Heart right ventricle (tissue), 16 donors: ENCODE measurements around the gene HTR7. TPM values are rescaled to one million over a fixed set of nuclear protein-coding genes. Genes with fewer than 3 reads are reported as not detected.

Source experiments
- ATAC-seq, 8 donors: fragments of 200-7000 bp; cut with Tn5 transposase; one replicate each; pipeline ENCODE4 v1.9.1; 2020; ENCODE audit warnings: mild to moderate bottlenecking in 8 of 8, moderate library complexity in 8 of 8, moderate number of reproducible peaks in 1 of 8
- DNase-seq, 2 donors: peaks; one replicate each; pipeline ENCODE4 v3.0.0-alpha.2; 2020
- H3K27ac ChIP-seq, 10 donors: fragments of 200-600 bp; sonication (generic) in 2 of 10; one replicate each; pipeline versions ENCODE4 v1.5.0 to v1.8.0; 2020 to 2022; ENCODE audit warnings: mild to moderate bottlenecking in 3 of 10
- H3K27me3 ChIP-seq, 7 donors: fragments of 200-600 bp; one replicate each; pipeline ENCODE4 v1.8.0; 2021 to 2022; ENCODE audit warnings: mild to moderate bottlenecking in 2 of 7
- H3K36me3 ChIP-seq, 9 donors: fragments of 200-600 bp; sonication (generic) in 1 of 9; one replicate each; pipeline versions ENCODE4 v1.5.0 to v1.8.0; 2020 to 2022; ENCODE audit warnings: mild to moderate bottlenecking in 2 of 9
- H3K4me1 ChIP-seq, 9 donors: fragments of 200-600 bp; sonication (generic) in 1 of 9; one replicate each; pipeline versions ENCODE4 v1.5.0 to v1.8.0; 2020 to 2022; ENCODE audit warnings: mild to moderate bottlenecking in 4 of 9
- H3K4me3 ChIP-seq, 10 donors: fragments of 200-600 bp; sonication (generic) in 2 of 10; one replicate each; pipeline versions ENCODE4 v1.5.0 to v1.8.0; 2020 to 2022; ENCODE audit warnings: mild to moderate bottlenecking in 7 of 10, moderate library complexity in 2 of 10
- H3K9me3 ChIP-seq, 11 donors: fragments of 200-600 bp in 10 of 11; sonication (generic) in 2 of 11; one replicate each; pipeline versions ENCODE4 v1.5.0 to v1.8.0; 2013 to 2022; ENCODE audit warnings: mild to moderate bottlenecking in 2 of 11, control low read depth in 1 of 11, moderate library complexity in 1 of 11
- CTCF ChIP-seq, 9 donors: fragments of 200-600 bp; sonication (generic) in 2 of 9; IDR thresholded peaks; one replicate each; pipeline versions ENCODE4 v1.5.0 to v1.8.0; 2021 to 2022; ENCODE audit warnings: antibody characterized with exemption in 9 of 9, mild to moderate bottlenecking in 5 of 9, moderate library complexity in 1 of 9
- WGBS, 2 donors: extraction: QIAGEN DNeasy Blood & Tissue Kit; methylation state at CpG; one replicate each; pipeline ENCODE4 v1.1.7; 2013; ENCODE audit warnings: inconsistent platforms in 1 of 2; 5-methylcytosine and 5-hydroxymethylcytosine counted together
- intact Hi-C, 10 donors: fragments of 100-400 bp; cut with DNase I; formaldehyde crosslinking; loops; one replicate each; pipeline versions ENCODE4 v1.11.1 to v1.14.2; 2022
- polyA plus RNA-seq, 2 donors: library from polyadenylated mRNA; stranded (reverse); fragments of 200-250 nt; gene quantifications; one replicate each; pipeline ENCODE4 v1.2.3, GENCODE V29; 2013
- total RNA-seq, 10 donors: library from RNA; stranded (reverse); fragmentation: NEBNext Ultra II Directional in 3 of 10; extraction: Animal tissue kit (Norgen Biotek cat#: 25700) in 3 of 10; gene quantifications; one replicate each; pipeline versions ENCODE4 v1.2.1 to v1.2.4, GENCODE V29; 2021 to 2023
- donor health status: Arrhythmogenic right ventricular cardiomyopathy.
- donor health status: ischemic (EF 13 %, LVEDD 7.1; RV severe dilation, severe dysfunction).
- donor health status: healthy with polysubstance abuse.
- donor health status: DM: no; HTN: yes; CAD: no.
- donor health status: DM: no; HTN: no; CAD: no.
- donor health status: ischemic (EF 25% LVEDD 6.9; RV normal size, moderate dysfunction).
- donor health status: ischemic (EF 25% LVEDD 5.7; RV mildly dilated, moderate dysfunction).
- donor health status: healthy.
- donor health status: DM: yes; HTN: yes; CAD: no.
- donor health status: Ischemic cardiomyopathy.
- donor health status: ischemic (EF 35%, LVEDD 5.7; RV mildly dilated, moderate dysfunction).
- donor health status: nonischemic (EF 11% LVEDD 7.7; RV severe dilation, severe dysfunction).
- donor health status: DM: yes; HTN: yes; CAD: no.
- donor health status: PGD.
- donor health status: ischemic (EF 29% LVEDD 5.4; RV normal size, mild dysfunction).
- donor health status: nonischemic (EF 23%, LVEDD 6.1; RV moderate dilation, normal function).

Gene HTR7
- total and polyA plus RNA-seq, 12 donors = 0.09 to 0.28 (median 0.15) TPM; not detected in 3

GRCh38 chr10:90788968-90789367 is 68.9 kb downstream of the HTR7 start:
- Histone ChIP-seq H3K36me3 (no peaks in the 10 kb centered on the region), H3K27me3 (peaks cover 0 to 14% (median 0%) of the 10 kb centered on the region in 7 donors), H3K4me3 (no peak overlapping the region), H3K4me1 (no peaks in the 10 kb centered on the region), H3K9me3 (no peaks in the 10 kb centered on the region), H3K27ac (no peak overlapping the region)
- DNase-seq (no peak), ATAC-seq (no peak)
- intact Hi-C loops = loop anchor here in 9 of 10 donors (2.0 to 10.0 kb wide), 5 partner anchors 992 to 997 kb away; no protein-coding TSS in a partner anchor
- WGBS, 2 donors = 56 to 59% methylated on average over 3 of the region's 3 CpGs
- TF ChIP-seq CTCF (IDR thresholded peaks at IDR 0.05) = no peak

DNA sequence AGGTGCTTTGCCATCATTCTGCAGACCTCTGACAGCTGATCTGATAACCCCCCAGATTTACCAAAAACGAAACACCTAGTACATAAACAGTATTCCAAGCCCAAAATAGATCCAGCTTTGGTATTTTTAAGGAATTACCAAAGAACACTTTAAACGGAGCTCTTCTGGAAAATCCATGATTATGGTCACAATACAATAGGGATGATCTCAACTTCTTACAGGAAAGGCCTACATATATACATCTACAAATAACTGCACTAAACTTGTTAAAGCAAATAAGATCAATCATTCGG is 69.7 kb downstream of the HTR7 start:
- Histone ChIP-seq H3K36me3 (no peaks in the 10 kb centered on the region), H3K27ac (no peak overlapping the region), H3K27me3 (peaks cover 0 to 14% (median 0%) of the 10 kb centered on the region in 7 donors), H3K9me3 (no peaks in the 10 kb centered on the region), H3K4me1 (no peaks in the 10 kb centered on the region), H3K4me3 (no peak overlapping the region)
- ATAC-seq = no peak
- 59% methylated on average over 3 of the region's 3 CpGs for WGBS, 2 donors
- DNase-seq = no peak
- intact Hi-C loops = loop anchor here in 9 of 10 donors (2.0 to 10.0 kb wide), 5 partner anchors 991 to 996 kb away; no protein-coding TSS in a partner anchor
- peak in 2 of 9 donors; percentile 15 to 19 for TF ChIP-seq CTCF (IDR thresholded peaks at IDR 0.05)

GRCh38 chr10:90787393-90788198 is 70.2 kb downstream of the HTR7 start:
- no peaks in the 10 kb centered on the region for H3K4me1 ChIP-seq
- peak; percentile 28 to 83 (median 70) for TF ChIP-seq CTCF (IDR thresholded peaks at IDR 0.05)
- peak in 1 of 2 donors; percentile 21 for DNase-seq
- H3K27me3 ChIP-seq = peaks cover 0 to 11% (median 0%) of the 10 kb centered on the region in 7 donors
- 66 to 72% methylated on average over 9 of the region's 9 CpGs for whole genome bisulfite sequencing, 2 donors
- no peaks in the 10 kb centered on the region for H3K36me3 ChIP-seq
- H3K9me3 ChIP-seq = no peaks in the 10 kb centered on the region
- ATAC-seq = peak in 4 of 8 donors; percentile 44 to 52 (median 44)
- intact Hi-C loops = loop anchor here in 9 of 10 donors (2.0 to 10.0 kb wide), 5 partner anchors 990 to 995 kb away; no protein-coding TSS in a partner anchor
- no peak overlapping the region for H3K4me3 ChIP-seq
- no peak overlapping the region for H3K27ac ChIP-seq

DNA sequence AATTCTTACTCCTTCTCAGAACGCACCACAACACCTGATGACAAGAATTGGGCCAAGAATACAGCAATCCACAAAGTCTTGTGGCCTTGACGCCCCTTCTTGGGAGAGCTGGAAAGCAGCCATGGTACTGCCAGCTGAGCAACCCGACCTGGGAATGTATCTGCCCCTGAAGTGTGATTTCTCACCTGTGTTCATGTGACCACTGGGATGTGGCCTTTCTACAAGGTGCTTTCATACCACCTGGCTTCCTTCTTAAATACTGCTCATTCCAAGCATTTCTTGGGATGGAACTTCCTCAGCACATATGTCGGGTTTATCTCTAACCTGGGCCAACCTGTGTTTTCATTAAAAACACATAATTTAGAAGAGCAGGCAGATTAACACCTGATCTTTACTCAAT is 72.1 kb downstream of the HTR7 start:
- intact Hi-C loops = loop anchor here in 7 of 10 donors (5.0 to 10.0 kb wide), 3 partner anchors 988 to 993 kb away; no protein-coding TSS in a partner anchor
- no peak for ATAC-seq
- H3K4me1 ChIP-seq = no peaks in the 10 kb centered on the region

More for the DNA sequence above, 72.1 kb downstream of the HTR7 start:
- no peak overlapping the region for H3K27ac ChIP-seq
- no peak for TF ChIP-seq CTCF (IDR thresholded peaks at IDR 0.05)
- DNase-seq = no peak
- whole genome bisulfite sequencing, 2 donors = 73 to 83% methylated on average over 4 of the region's 4 CpGs
- no peaks in the 10 kb centered on the region for H3K36me3 ChIP-seq
- no peak overlapping the region for H3K4me3 ChIP-seq
- no peaks in the 10 kb centered on the region for H3K9me3 ChIP-seq
- no peaks in the 10 kb centered on the region for H3K27me3 ChIP-seq
